22Rv1 (cell line): ENCODE data around the gene GRM1.

Experiments
- CTCF ChIP-seq: fragments of 450-650 bp; IDR thresholded peaks from 2 replicates; pipeline ENCODE4 v1.5.1; 2017; ENCODE audit warnings: mild to moderate bottlenecking
- ZFX ChIP-seq: fragments of 450-650 bp; IDR thresholded peaks from 2 replicates; pipeline ENCODE4 v1.6.1; 2017; ENCODE audit warnings: antibody characterized with exemption, borderline replicate concordance

GRCh38 chr6:146240322-146240721 is 211.5 kb downstream of the GRM1 start:
- TF ChIP-seq CTCF (no peak), ZFX (no peak)
